GM08714 (cell line): ENCODE data around the gene MTARC1.

Source experiments
- H3K4me3 ChIP-seq: fragments of 200-500 bp; sonication (Bioruptor generic); 2 replicates; pipeline ENCODE4 v1.5.1; 2014; ENCODE audit warnings: mild to moderate bottlenecking, low read length, inconsistent platforms
- ZNF274 ChIP-seq: IDR thresholded peaks from 2 replicates; pipeline ENCODE4 v1.6.1; 2012; ENCODE audit warnings: mild to moderate bottlenecking, low read depth, low read length

MTARC1 gene

DNA sequence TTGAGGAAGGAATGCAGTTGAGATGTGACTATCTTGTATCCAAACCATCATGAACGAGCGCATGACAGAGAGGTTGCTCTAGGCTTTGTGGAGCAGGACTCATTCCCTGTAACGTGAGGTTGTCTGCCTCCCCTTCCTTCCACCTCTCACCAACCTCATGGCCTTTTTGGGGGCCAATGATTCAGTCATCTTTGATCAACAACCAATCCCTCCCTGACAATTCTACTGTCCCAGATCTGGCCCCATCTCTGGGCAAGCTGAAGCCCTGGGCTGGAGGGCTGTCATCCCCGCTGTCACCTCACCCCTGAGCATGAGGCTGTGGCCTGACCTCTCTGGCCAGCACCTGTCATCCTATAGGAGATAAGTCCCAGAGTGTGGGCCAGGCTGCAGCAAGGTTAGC is 19.7 kb downstream of the MTARC1 start:
- TF ChIP-seq ZNF274, result no peak
- H3K4me3 ChIP-seq, result no peak overlapping the region

DNA sequence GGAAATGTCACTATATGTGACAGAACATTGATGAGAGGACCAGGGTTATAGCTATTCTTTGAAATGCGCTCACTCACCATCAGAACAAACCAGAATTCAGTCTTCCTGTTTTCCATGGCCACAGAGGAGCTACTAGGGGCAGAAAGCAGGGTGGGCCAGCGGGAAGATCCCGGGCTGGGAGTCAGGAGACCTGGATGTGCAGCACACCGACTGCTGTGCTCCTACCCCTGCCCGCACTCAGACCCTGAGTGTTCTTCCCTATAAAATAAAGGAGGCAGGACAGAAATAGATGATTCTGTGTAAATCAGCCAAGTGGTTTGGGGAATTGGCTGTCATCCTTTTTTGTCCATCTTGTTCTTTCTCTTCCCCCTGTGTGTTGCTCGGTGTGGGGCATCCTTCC is 21.0 kb downstream of the MTARC1 start:
- TF ChIP-seq ZNF274, result no peak

DNA sequence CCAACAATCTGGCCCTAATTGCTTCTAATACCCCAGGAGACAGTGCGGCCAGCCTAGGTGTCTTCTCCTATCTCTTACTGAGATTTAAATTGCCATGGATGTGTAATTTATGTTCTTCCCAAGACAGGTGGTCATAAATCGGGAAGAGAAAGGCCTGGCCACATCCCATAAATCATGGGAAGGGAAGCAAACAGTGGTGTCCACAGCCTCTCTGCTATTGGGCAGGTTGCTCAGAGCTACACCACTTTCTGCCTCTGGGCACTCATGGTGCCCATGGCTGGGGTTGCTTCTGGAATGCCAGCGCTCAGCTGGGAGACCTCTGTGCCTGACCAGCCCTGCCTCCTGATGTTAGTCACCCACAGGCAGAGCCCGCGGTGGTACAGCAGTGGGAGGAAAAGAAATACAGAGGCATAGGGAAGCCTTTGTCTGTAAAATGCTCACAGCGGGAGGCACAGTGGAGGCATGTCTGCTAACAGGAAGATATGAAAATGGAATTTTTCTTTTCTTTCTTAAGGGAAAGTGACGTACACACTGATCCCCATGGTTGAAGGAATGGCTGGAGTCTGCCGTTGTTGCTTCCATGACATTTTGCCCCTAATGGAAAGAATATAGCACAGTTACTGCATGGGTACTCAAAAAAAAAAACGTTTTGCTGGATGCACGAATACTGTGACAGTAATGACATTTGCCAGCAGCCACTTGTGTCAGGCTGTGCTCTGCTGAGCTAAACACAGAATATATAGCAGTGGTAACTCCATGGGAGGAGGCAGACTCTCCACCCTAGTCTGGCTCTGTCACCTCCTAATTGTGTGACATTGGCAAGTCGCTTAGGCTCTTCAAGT is 21.9 kb downstream of the MTARC1 start:
- TF ChIP-seq ZNF274, result no peak
- H3K4me3 ChIP-seq, result no peak overlapping the region

More for the DNA sequence above, 21.0 kb downstream of the MTARC1 start:
- H3K4me3 ChIP-seq, result no peak overlapping the region

DNA sequence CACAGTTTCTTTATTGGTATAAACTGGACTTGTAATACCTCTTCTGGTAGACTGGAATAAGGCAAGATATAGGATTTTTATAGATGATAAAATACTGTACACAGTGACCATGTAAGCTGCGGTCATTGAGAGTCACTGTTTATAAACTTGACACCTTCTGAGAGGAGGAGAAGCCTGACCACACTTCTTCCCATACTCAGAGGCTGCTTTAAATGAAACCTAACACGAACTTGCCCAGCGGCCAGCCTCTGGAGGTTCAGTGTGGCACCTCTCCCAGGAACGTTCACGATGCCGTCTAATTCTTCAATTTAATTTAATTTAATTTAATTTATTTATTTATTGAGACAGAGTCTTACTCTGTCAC is 22.5 kb downstream of the MTARC1 start:
- no peak for TF ChIP-seq ZNF274
- no peak overlapping the region for H3K4me3 ChIP-seq

DNA sequence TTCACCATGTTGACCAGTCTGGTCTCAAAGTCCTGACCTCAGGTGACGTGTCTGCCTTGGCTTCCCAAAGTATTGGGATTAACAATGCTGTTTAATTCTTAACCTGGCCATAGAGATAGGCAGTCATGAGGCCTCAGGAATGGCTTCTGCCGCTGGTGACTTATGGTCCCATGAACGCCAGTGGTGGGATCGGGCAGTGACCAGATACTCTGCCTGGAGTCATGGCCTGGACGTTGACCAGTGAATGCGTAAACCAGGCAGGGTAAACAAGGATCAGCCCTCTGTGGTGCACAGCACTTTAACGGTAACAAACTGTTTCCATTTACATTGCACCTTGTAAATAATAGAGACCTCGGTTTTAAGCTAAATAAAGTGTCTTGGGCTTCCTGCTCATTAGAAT is 23.0 kb downstream of the MTARC1 start:
- TF ChIP-seq ZNF274, result no peak
- no peak overlapping the region for H3K4me3 ChIP-seq

DNA sequence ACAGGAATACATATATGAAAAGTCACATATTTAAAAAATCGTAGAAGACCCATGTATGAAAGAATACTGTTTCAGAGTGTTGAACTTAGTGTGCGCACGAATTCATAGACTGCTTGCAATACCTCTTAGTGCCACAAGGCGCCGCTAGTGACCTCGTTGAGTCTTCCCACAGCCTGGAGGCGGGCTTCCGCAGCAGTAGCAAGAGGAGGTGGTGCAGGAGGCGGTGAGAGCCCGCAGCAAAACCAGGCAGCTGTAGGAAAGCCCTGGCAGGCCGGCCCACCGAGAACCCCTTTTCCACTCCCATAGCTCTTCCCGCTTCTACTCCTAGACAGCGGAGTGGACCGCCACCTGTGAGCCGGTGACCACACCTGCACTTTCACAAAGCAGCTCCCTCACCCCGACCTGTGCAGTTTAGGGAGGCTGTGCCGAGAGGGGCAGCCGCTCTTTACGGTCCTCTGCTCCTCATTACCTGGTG is 23.5 kb downstream of the MTARC1 start:
- TF ChIP-seq ZNF274, result no peak
- H3K4me3 ChIP-seq, result no peak overlapping the region

DNA sequence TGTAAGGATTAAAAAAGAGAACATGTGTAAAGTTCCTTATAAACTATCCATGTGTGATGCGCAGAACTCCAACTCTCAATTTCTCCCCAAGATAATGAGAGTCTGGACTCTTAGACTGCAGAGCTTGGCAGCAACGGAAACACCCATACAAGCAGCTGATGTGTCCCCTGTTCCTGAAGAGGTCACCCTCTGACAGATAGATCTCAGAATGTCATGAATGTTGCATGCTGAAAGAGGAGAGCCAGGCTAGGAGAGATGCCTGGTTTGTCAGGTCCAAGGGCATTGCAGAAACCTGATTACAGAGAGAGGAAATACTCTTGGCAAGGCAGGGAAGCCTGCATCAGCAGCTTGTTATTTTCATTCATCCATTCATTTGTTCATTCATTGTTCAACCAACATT is 24.2 kb downstream of the MTARC1 start:
- TF ChIP-seq ZNF274, result no peak
- no peak overlapping the region for H3K4me3 ChIP-seq

DNA sequence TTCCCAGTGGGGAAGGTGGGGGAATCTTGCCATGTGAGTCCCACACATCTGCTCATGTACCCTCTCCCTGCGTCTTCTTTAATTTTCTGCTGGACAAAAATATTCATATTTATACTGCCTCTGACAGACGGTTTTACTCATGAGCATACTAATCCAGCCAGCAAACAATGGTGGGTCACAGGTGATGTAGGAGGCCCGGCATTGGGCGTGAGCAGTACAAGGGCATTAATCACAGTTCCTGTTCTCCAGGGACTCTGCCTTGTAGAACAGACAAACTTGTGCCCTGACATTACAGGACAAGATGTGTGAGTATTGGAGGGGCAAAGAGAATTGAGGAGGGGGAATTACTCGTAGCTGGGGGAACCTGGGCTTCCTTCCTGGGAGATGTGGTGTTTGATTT is 25.0 kb downstream of the MTARC1 start:
- no peak overlapping the region for H3K4me3 ChIP-seq
- TF ChIP-seq ZNF274, result no peak

DNA sequence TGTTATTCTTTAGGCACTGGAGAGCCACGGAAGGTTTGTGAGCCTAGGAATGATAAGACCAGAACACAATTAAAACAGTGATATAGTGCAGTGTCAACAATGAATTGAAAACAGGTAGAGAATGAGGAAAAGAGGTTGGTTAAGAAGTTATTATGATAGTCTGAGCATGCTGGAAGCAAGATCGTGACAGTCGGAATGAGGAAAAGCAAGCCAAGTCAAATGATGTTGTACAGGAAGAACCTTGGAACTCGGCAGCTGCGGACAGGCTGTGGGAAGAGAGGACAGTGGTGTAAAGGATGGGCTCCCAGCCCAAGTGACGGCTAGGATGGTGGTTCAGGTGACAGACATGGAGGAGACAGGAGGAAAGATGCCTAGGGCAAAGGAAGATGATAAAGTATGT is 25.6 kb downstream of the MTARC1 start:
- H3K4me3 ChIP-seq, result no peak overlapping the region
- TF ChIP-seq ZNF274, result no peak

DNA sequence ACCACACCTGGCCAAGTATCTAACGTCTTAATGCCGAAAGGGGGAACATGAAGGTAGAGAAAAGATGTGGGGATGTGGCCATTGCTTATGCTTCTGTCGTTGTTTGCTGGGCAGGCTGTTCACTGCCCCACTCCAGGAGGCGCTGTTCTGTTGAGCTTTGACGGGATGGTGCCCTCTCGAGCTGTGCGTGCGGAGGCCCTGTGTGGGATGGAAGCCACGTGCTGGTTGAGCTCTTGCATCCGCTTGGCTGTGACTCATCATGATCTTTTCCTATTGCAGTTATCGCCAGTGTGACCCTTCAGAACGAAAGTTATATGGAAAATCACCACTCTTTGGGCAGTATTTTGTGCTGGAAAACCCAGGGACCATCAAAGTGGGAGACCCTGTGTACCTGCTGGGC is 26.3 kb downstream of the MTARC1 start:
- no peak overlapping the region for H3K4me3 ChIP-seq
- no peak for TF ChIP-seq ZNF274

DNA sequence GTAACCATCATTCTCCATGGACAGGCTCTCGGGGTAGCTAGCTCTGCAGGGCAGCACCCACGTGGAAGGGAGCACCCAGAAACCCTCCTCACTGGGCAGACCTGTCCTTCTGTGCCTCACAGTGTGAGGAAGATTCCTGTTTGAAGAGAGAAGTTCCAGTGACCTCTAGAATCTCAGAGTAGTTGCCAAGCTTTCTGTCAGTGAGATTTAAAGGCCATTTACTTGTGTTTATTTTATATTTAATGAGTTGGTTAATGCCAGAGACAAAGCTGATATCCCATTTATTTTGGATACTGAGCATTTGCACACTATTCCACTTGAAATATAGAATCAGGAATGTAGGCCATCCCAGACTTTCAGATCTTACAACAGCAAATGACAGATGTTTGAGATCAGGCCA is 28.7 kb downstream of the MTARC1 start:
- H3K4me3 ChIP-seq, result no peak overlapping the region
- no peak for TF ChIP-seq ZNF274

DNA sequence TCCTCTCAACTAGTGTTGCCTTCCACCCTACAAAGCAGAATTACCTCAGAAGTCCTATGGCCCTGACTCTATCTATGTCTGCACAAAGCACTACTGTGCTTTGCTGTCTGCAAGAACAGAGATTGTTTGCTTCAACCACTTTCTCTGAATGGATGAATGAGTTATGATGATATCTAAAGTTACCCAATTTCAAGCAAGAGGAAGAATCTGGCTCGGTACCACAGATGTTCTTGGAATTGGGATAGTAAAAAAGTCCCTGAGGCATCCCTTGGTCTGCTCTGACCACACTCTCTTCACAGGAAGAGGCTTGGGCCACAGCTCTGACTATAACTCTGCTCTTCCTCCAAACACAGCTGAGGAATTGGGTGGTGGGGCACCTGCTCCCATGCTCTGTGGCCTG is 31.2 kb downstream of the MTARC1 start:
- H3K4me3 ChIP-seq, result no peak overlapping the region
- TF ChIP-seq ZNF274, result no peak

DNA sequence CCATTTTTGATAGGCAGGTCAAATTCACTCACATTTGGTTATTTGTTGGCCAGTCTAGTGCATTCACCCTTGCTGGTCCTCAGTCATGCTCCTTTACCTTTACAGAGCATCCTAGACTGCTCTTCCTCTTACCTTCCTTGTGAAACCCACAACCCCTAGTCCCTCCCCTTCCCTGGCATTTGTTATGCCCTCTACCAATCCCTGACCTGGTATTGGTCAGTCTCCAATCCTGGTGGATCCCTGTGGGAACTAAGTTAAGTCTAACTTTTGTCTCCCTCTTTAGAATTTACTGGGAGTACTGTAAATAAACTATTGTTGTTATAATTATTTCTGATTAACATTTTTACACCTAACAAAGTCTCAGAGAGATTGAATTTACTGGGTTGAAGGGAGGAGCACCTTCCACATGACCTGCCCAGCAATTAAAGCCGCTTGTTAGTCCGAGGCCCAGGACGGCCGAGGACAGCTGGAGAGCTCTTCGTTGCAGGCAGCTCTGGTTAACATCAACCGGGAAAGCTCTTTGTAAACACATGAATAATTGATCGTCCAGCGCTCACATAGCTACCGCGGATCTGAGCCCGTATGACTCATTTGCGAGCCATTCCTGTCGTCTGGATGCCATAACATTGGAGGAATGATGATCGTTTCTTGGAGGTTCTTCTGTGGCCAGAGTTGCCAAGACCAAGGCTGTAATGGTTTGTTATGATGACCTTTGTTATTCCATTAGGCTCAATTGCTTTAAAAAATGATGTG is 31.9 kb downstream of the MTARC1 start:
- H3K4me3 ChIP-seq, result no peak overlapping the region
- TF ChIP-seq ZNF274, result no peak

DNA sequence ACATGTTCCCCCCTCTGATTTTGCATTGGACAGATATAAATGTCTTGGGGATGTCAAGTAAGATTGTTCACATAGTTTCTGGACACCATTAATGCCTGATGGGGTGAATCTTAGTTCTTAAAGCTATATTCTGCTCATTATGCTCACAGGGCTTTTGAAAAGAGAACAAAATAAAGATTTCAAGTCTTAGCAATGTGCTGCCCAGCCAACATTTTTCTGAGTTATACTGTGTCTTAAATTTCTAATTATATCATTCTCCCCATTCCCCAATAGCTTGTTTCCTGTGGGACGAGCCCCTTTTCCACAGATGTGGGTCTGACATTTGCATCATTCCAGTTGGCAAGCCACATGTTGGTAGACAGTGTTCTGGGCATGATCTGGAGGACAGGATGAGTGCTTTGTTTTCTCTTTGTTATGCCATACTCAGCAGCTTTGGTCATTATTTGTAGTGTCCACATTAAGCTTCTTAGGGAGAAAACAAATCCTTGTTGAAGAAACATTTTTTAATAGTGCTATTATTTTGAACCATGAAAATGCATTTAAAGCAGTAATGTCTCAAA is 32.8 kb downstream of the MTARC1 start:
- no peak overlapping the region for H3K4me3 ChIP-seq
- no peak for TF ChIP-seq ZNF274

DNA sequence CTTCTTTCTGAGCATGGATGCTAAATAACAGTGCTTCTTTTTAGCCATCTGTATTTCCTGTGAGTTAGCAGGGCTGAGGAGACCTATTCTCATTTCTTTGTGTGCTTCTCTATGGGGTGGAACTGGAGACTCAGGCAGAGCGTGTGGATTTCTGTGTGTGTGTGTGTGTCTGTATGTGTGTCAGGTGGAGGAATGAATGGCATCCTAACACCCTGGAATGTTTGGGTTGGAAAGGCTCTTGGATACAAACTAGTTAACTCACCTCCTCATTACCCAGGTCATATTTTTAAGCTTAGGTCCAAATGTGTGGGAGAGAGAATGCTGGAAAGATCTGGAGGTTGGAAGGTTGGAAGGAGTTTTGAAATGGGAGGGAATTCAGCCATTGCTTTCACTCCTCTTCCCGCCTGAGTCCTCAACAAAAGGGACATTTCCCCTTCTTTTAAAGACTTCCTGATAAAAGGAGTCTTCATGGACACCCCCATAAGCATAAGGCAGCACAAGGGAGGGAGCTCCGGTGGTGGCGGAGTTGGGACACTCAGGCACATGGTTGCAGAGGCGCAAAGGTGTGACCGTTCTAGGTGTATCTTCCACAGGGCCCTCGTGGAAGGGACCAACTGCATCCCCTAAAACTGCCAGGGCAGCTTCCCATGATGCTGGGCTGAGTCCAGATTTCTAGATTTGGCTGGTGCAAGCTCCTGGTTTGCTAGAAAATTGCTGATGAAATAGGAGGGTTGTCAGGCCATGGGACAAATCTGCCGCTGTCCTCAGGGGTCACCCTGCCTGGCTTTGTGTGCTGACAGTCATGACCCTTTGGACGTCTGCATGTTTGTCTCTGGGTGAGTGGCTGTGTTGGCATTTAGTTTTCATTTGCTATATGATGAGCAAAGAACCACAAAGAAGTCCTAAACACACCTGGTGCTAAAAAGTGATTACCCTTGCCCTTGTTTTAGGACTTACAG is 37.6 kb downstream of the MTARC1 start:
- H3K4me3 ChIP-seq, result no peak overlapping the region
- no peak for TF ChIP-seq ZNF274
